GM12864 (cell line): ENCODE results near the gene FCER2.

Source experiments
- DNase-seq: peaks from one replicate; pipeline ENCODE4 v3.0.0-alpha.2; 2011; ENCODE audit warnings: low read depth
- H3K4me3 ChIP-seq: 2 replicates; pipeline ENCODE4 v1.5.1; 2011; ENCODE audit warnings: mild to moderate bottlenecking, low read depth, low read length, control low read depth
- TF ChIP-seq, protein P1 (sequence below): IDR thresholded peaks from 2 replicates; pipeline ENCODE4 v1.5.1; 2011; ENCODE audit warnings: low read depth, mild to moderate bottlenecking, moderate library complexity, low read length, control low read depth, inconsistent platforms; ENCODE audit errors: missing control alignments

The FCER2 gene

DNA sequence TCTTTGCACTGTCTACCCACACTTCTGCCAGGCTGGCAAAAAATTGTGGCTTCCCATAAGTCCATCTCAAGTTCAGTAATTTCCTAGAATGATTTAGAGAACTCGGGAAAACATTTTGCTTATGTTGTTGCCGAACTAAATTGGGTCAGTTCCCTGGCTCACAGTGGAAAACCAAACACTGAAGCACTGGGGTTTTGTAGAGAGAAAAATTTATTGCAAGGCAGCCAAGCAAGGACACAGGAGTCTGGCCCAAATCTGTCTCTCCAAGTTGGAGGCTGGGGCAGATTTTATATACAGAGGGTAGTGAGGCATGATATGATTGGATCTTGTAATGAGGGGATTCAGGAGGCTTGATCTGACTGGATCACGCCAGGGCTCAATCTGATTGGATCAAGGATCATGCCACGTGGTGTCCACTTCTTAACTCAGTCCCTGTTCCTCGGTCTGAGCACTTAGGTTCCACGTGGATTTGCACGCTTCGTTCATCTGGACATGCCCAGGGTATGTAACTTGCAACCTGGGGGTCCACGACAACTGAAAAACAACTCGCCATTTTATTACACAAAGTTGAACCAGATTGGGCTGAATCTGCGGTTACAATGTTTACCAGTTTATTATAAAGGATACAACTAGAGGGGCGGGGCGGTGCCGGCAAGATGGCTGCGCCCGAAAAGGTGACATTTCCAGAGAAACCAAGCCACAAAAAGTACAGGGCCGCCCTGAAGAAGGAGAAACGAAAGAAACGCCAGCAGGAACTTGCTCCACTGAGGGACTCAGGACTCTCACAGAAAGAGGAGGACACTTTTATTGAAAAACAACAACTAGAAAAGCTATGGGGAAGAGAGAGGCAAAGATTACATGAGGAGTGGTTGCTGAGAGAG lies 38.1 kb upstream of the FCER2 start:
- DNase-seq = no peak
- H3K4me3 ChIP-seq = no peak overlapping the region
- TF ChIP-seq, protein P1, sequence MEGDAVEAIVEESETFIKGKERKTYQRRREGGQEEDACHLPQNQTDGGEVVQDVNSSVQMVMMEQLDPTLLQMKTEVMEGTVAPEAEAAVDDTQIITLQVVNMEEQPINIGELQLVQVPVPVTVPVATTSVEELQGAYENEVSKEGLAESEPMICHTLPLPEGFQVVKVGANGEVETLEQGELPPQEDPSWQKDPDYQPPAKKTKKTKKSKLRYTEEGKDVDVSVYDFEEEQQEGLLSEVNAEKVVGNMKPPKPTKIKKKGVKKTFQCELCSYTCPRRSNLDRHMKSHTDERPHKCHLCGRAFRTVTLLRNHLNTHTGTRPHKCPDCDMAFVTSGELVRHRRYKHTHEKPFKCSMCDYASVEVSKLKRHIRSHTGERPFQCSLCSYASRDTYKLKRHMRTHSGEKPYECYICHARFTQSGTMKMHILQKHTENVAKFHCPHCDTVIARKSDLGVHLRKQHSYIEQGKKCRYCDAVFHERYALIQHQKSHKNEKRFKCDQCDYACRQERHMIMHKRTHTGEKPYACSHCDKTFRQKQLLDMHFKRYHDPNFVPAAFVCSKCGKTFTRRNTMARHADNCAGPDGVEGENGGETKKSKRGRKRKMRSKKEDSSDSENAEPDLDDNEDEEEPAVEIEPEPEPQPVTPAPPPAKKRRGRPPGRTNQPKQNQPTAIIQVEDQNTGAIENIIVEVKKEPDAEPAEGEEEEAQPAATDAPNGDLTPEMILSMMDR = no peak

DNA sequence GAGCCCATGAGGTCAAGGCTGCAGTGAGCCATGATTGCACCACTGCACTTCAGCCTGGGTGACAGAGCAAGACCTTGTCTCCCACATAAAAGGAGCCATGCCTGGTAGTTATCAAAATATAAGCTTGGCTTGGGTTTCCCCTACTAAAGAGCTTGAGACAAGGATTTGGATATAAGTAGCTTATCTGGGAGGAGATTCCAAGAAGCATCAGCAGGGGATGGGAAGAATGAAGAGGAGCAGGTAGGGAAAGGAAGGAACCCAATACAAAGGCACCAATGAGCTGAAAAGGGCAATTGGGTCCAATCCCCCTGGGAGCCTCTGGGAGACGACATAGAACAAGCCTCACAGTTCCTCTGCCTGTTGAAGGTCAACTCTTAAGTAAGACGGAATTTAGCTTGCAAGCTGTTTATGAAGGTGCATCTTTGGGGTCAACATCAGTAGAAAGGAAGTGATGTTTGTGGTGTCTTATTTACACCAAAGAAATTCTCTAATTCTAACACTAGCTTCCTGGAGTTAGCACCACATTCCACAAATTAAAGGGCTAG lies 37.4 kb upstream of the FCER2 start:
- H3K4me3 ChIP-seq = no peak overlapping the region
- TF ChIP-seq, protein P1 = no peak
- no peak for DNase-seq

DNA sequence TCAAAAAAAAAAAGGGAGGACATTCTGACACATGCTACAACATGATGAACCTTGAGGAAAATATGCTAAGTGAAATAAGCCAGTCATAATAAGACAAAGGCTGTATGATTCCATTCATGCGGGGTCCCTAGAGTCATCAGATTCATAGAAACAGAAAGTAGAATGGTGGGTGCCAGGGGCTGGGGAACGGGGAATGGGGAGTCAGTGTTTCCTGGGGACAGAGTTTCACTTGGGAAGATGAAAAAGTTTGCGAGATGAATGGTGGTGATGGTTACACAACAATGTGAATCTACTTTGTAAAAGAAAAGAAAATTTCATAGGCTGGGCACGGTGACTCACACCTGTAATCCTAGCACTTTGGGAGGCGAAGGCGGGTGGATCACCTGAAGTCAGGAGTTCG lies 36.1 kb upstream of the FCER2 start:
- H3K4me3 ChIP-seq = no peak overlapping the region
- DNase-seq = no peak
- TF ChIP-seq, protein P1 = no peak

DNA sequence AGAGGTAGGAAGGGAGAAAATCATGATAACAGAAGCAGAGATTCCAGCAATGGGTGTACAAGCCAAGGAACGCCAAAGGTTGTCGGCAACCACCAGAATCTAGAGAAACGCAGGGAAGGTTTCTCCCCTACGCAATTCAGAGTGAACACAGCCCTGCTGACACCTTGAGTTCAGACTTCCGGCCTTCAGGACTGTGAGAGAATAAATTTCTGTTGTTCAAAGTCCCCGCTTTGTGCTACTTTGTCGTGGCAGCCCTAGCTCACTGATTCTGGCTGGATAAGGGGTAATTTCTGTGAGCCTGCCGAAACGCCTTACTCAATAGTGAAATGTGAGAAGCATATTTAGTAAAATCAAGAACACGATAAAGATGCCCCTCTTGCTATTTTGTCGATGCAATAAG lies 35.3 kb upstream of the FCER2 start:
- DNase-seq = no peak
- TF ChIP-seq, protein P1 = no peak
- H3K4me3 ChIP-seq = no peak overlapping the region

DNA sequence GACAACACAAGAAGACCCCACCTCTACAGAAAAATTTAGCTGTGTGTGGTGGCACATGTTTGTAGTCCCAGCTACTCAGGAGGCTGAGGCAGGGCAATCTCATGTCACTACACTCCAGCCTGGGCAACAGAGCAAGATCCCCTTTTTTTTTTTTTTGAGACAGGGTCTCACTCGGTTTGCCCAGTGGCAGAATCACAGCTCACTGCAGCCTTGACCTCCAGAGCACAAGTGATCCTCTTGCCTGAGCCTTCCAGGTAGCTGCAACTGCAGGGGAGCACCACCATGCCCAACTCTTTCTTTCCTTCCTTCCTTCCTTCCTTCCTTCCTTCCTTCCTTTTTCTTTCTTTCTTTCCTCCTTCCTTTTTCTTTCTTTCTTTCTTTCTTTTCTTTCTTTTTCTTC lies 34.2 kb upstream of the FCER2 start:
- TF ChIP-seq, protein P1 = no peak
- no peak overlapping the region for H3K4me3 ChIP-seq
- DNase-seq = no peak

DNA sequence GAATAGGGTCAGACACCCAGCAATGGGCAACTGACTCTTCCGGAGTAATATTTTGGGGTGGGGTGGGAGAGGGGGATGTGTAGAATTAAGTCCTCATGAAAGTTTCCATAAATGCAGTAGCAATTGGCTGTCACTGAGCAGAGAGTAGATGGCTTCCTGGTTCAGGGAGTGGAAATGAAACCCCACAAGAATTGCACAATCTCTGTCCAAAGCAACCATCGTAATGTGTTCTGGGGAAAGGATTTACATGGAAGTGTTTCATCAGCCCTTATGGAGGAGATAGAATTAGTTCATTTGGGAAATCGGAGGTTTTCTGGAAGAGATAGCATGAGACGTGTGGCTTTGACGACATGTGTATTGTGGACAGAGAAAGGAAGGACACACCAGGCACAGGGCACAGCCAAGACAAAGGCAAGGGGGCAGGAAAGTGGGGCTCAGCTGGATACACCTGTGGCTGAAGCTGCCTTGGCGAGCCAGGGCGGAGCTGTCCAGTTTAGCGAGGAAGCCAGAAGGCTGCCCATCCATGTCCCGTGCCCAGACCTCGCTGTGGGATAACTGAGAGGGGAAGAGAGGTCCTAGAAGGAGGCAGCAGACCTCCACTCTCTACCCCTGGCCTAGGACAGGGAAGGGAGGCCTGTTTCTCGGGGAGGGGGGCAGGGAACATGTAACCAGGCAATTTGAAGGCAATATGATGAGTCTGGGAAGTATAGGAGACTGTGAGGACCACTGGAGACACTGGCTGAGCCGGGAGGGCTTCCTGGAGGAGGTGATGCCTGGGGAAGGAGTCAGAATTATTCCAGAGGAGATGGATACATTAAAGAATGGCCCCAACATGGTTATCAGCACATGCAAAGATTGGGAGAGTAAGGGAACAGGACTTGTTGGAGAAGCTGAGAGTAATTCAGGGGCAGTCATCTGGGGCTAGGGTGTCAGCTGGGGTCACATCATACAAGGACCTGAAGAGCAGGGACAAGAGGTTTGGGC lies 32.6 kb upstream of the FCER2 start:
- TF ChIP-seq, protein P1 = no peak
- H3K4me3 ChIP-seq = no peak overlapping the region
- DNase-seq = no peak
